TTC549 (cell line): ENCODE data around the gene SMAD6.

ENCODE experiments used
- FAIRE-seq: peaks from 2 replicates; lab custom pipeline; 2012; peaks lifted over from hg19 to GRCh38; lab: Jason Lieb, UNC

Gene SMAD6

GRCh38 chr15:66702035-66702786, at the start of gene SMAD6:
Gene SMAD6 (plus strand): TSS chr15:66702236. CDS start chr15:66703259, 1,023 bp downstream.
- FAIRE-seq, result peak; percentile 80

GRCh38 chr15:66652806-66653205, 49.2 kb upstream of the SMAD6 start:
- no peak for FAIRE-seq

DNA sequence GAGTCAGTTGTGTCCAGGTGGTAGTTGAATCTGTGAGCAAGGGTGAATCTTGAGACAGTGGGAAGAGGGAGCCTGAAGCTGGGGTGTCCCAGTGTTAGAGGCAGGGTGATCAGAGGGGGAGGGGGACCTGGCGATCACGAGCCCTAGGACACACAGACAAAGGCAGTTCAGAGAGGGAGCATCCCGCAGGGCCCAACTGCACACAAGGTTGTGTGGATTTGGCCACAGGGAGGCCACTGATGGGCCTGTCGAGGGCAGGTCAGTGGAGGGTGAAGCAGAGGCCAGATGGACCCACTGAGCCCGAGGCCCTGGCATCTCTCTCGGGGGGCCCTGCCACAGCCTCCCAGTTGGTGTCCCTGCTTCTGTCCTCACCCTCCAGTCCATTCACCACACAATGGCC, 48.6 kb upstream of the SMAD6 start:
- FAIRE-seq, result no peak

DNA sequence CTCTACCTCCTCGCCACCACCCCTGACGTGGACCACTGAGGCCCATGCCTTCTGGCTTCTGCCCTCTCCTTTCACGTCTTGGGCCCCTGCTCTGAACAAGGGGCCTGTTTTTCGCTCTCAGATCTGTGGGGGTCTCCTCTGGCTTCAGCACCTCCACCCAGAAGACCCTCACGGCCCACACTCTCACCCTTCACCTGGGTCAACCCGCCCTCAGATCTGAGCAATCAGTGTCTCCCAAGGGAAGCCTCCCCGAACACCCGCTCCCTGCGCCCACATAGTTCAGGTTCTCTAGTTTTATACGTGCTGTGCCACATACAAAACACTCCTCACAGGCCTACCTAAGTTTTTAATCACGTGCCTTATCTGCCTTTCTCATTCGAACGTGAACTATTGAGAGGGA, 48.2 kb upstream of the SMAD6 start:
- FAIRE-seq, result no peak

DNA sequence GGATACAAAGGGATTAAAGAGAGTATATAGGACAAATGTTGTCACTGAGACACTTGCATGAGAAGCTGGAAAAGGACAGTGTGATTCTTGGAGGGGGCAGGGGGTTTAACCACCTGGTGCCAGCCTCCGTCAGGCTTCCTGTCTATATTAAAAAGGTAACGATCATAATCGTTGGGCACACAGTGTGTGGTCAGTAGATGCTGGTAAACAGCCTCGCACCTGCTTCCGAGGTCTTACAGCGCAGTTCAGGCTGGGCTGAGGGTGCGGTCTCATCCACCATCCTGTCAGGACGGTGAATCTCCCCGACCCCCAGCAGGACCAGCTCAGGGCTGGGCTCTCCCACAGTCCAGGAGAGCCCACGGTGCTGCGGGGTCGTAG, 47.7 kb upstream of the SMAD6 start:
- FAIRE-seq, result no peak

DNA sequence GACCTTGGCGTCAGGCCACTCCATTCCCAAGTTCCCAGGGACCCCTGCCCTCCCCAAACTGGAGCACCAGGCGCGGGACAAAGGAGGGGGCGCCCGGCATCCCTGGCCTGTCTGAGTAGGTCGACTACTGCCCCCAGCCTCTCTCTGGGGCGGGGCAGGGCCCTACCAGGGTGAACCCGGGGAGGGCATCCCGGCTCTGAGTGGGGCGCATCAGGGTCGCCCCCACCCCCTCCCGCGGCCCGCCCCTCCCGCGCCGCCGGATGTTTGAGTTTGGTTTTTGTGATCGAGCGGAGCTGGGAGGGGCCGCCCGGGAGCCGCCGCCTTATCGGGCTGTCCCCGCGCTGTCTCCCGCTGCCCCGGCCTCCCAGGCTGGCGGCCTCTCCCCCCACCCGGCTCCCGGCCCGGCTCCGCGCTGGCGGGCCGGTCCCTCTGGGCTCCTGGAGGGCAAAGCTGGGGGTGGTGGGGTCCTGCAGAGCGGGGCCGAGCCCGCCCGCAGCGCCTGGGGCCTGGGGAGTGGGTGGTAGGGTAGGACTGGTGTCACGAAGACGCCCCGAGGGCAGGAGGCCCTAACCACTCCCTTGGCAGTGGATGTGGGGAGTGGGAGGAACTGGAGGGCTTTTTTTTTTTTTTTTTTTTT, 47.2 kb upstream of the SMAD6 start:
- no peak for FAIRE-seq

- FAIRE-seq, result no peak
Measured at GRCh38 chr15:66655511-66655910, 46.5 kb upstream of the SMAD6 start.

DNA sequence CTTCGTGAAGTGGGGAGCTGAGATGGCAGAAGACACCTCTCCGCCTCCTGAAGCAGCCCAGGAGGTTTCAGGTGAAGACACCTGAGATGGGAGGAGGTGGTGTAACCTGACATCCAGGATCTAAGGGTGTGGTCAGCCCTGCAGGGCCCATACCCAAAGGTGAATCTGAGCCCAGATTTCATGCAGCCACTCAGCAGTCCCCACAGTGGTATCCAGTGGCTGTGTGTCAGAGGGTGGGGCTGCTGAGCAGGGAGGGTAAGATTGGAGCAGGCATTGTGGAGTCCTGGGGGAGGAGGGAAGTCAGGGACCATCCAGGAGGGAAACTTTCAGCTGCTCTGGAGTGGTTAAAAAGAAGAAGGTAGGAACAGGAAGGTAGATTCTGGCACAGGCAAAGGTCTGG, 46.0 kb upstream of the SMAD6 start:
- FAIRE-seq, result no peak

DNA sequence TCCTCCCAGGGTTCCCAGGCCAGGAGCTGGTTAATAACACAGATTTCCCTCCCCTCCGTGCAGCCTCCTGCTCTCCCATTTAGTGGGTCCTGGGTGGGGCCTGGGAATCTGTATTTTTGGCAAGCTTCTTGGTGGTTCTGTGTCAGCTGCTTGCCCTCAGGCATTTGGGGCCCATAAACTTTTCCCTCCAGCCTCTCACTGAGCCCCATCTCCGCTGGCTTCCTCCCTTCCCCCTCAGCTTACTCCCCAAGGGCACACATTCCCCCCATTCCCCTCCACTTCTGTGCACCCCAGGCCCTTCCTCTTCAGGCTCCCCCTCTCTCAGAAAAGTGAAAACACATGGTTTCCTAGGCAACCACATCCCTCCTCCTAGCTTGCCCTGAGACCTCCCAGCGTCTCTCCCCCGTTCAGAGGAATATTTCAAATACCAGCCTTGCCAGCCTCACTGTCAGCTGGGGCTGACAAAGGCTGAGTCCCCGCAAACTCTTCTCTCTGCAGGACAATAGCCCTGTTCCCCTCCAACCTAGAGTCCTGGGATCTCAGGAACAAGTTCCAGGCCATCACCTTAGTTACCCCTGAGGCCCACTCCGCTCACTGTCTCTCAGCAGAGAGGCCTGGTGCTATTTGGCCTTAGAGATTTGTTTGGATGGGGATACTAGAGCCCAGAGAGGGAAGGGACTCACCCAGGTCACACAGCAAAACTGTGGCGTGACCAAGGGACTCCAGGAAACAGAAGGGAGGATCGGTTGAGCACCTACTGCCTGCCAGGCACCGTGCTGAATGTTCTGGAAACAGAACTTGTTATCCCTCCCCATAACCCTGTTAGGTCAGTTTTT, 44.6 kb upstream of the SMAD6 start:
- no peak for FAIRE-seq

- no peak for FAIRE-seq
Measured at GRCh38 chr15:66658044-66658443, 44.0 kb upstream of the SMAD6 start.

GRCh38 chr15:66658855-66659254, 43.2 kb upstream of the SMAD6 start:
- FAIRE-seq, result no peak

DNA sequence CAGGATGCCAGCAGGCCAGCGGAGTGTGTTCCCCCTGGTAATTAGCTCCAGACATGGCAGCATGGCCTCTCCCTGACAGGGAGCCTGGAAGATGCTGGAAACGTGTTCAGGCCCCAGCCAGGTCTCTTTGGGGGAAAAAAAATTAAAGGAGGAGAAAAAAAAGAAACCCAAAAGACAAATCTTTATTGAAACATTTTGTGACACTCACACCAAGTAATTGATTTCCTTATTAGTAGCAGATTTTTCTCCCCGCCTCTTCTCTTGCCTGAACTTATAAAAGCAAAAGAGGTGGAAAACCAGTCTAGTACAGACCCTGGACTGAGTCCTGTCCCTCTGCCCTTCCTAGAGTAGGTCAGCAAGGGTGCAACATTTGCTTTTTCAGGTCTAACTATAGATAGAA, 42.7 kb upstream of the SMAD6 start:
- FAIRE-seq, result no peak

GRCh38 chr15:66661432-66662096, 40.5 kb upstream of the SMAD6 start:
- no peak for FAIRE-seq

DNA sequence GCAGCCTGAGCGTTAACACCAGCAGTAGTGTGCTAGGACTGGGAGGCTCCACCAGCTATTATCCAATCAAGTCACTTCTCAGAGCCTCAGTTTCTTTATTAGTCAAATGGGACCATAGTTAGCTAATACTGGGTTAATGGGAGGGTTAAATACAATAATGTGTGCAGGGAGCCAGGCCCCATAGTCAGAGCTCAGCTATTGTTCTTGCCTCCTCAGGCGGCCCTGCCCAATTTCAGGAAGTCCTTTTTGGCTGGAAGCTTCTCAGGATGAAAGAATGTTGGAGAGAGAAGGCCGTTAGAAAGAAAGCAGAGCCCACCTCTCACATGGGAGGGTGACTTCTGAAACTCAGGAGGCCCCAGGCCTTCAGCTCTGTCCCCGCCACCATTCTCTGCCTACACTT, 39.5 kb upstream of the SMAD6 start:
- no peak for FAIRE-seq

GRCh38 chr15:66663664-66664063, 38.4 kb upstream of the SMAD6 start:
- no peak for FAIRE-seq

GRCh38 chr15:66670175-66670574, 31.9 kb upstream of the SMAD6 start:
- no peak for FAIRE-seq

GRCh38 chr15:66670762-66671580, 31.1 kb upstream of the SMAD6 start:
- FAIRE-seq, result no peak

- no peak for FAIRE-seq
Measured at GRCh38 chr15:66672867-66673266, 29.2 kb upstream of the SMAD6 start.

DNA sequence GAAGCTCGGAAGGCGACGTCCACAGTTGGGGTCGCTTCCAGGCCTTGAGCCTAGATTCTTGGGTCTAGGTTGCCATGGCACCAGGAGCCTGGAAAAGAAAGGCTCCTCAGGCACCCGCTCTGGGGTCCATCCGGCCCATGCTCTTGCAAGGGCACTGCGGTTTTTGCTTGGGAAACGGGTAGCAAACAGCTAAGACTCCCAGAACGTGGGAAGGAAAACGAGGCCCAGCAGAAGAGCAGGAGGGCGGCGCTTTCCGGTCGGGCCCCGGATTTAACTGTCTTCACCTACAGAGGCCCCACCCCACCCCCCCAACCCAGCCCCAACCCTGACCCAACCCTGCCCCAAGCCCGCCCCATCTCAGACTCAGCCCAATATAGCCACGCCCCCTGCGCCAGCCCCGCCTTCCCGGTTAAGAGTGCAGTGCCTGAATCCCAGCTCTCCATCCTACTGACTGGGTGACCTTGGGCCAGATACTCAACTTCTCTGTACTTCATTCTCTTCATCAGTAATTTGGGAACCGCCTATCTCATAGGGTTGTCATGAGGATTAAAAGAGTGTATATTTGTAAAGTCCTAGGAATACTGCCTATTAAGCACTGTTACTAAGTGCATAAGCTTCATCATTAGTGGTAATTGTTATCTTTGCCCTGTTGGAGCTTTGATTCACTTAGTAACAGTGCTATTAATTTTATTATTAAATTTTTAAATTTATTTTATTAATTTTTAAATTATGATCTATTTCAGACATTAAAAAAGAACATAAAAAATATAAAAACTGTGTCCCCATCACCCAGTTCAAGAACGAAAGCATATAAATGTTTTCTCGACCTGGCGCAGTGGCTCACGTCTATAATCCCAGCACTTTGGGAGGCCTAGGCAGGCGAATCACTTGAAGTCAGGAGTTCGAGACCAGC, 28.4 kb upstream of the SMAD6 start:
- no peak for FAIRE-seq

- FAIRE-seq, result no peak
Measured at GRCh38 chr15:66674756-66675155, 27.3 kb upstream of the SMAD6 start.

DNA sequence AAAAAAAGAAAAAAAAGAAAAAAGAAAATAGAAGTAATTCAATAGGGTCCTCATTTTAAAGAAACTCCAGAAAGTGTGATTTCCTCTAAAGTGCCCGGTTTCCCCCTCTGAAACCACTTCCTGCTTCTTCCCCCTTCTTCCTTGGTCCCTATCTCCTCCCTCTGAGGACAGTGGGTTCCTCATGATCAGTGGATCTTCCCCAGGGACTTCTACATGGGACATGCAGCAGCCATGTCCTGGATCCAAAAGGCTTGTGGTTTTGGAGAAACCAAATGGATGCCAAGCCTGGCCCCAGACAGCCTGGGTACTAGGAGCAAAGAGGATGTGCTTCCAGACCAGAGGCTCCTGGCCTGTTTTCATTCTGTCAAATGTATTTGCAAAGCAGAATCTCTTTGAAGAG, 26.6 kb upstream of the SMAD6 start:
- FAIRE-seq, result no peak
